Left kidney (tissue), 2 donors: ENCODE data around the gene ABCA3. TPM values are rescaled to one million over a fixed set of nuclear protein-coding genes. Genes with fewer than 3 reads are reported as not detected.
"Not testable (repeated sequence)": the region's sequence is repeated elsewhere in the genome, so short reads cannot be mapped to it uniquely, and the experiment has no call there.

ENCODE experiments used
- DNase-seq: peaks from one replicate; pipeline ENCODE4 v3.0.0-alpha.2; 2013
- polyA plus RNA-seq: library from polyadenylated mRNA; unstranded; fragments of 120-200 nt; gene quantifications from one replicate; pipeline ENCODE4 v1.2.1, GENCODE V29; 2013; ENCODE audit not compliant: insufficient read length

The ABCA3 gene
- polyA plus RNA-seq, 1 donor = 6.3 TPM

DNA sequence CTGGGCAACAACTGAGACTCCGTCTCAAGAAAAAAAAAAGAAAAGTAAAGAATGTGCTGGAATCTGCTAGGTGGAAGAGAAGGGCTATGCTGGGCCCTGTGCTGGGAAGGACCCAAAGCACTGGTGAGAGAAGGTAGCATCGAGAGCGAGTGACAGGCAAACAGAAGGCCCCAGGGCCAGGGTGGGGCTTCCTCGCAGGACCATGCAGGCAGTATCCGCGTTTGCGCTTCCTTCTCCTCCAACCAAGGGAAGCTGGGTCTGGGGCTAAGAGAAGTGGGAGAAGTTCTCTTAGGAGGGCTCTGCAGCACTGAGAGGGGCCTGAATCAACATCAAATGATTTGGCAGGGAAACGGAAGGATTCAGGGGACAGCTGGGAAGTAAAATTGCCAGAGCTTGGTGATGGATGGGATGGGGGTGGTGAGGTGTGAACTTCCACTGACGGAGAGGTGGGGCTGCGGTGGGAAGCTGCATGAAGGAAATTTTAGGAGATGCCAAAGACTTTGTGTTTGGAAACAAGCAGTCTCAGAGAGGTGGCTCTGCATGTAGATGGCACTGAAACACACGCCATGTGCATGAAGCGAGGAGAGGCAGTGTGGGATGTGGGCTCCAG lies 83.9 kb downstream of the ABCA3 start:
- DNase-seq = no peak

DNA sequence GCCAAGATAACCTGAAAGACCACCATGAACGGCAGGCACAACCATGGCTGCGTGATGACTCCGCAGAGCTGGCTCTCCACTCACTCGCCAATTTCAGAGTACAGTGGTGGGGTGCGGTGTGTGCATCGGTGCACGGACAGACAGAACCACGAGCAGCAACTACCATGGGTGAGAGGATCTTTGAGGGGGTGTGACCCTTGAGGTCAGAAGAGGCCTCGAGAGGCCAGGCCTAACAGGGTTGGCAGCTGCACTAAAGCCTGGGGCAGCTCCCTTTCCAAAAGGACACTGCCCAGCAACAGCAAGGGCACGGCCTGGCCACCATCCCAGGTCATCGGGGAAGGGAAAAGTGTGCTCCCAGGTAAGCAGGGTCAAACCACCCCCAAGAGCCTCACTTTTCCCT lies 87.2 kb downstream of the ABCA3 start:
- no peak for DNase-seq

GRCh38 chr16:2252806-2253148 lies 87.8 kb downstream of the ABCA3 start:
- no peak for DNase-seq

- peak; percentile 89 for DNase-seq
Observed at GRCh38 chr16:2251296-2252111, 89.0 kb downstream of the ABCA3 start, which contains the start of gene ECI1. Gene ECI1 (minus strand): TSS chr16:2251587. CDS start chr16:2251566, 21 bp downstream.

- DNase-seq = no peak
Observed at GRCh38 chr16:2250652-2251295, 89.8 kb downstream of the ABCA3 start.

GRCh38 chr16:2246301-2246885 lies 94.1 kb downstream of the ABCA3 start:
- DNase-seq = no peak

DNA sequence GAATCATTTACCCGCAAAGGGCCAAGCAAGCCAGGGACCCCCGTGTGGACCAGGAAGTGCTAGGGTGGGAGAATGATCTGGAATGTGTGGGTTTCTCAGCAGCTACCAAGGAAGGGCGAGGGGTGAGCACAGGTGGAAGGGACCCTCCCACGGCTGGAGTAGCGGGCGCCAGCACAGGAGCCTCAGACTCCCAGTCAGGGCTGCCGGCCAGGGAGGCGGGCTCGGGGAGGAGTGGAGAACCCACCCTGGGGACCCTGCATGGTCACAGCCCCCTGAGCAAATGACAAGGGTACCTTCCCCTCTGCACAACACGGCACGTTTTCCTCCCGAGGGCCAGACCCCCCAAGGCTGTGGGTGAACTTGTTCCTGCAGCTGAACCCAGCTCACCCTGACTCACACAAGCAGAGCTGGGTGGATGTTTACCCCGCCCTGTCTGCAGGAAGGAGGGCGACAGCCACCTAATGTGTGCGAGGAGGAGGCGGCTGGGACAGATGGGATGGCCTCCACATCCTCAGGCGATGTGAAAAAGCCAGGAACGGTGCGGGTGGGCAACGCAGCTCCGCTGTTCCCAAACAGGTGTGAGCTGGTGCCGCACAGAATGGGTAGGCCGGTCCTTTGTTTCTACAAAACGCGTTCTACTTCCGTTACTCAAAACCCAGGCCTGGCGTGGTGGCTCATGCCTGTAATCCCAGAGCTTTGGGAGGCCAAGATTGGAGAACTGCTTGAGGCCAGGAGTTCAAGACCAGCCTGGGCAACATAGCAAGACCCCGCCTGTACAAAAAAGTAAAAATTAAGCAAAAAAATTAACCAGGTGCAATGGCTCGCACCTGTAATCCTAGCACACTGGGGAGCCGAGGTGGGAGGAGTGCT lies 95.4 kb downstream of the ABCA3 start:
- no peak for DNase-seq

GRCh38 chr16:2244301-2244700 lies 96.2 kb downstream of the ABCA3 start:
- DNase-seq = no peak

- no peak for DNase-seq
Observed at GRCh38 chr16:2243781-2244180, 96.7 kb downstream of the ABCA3 start.

DNA sequence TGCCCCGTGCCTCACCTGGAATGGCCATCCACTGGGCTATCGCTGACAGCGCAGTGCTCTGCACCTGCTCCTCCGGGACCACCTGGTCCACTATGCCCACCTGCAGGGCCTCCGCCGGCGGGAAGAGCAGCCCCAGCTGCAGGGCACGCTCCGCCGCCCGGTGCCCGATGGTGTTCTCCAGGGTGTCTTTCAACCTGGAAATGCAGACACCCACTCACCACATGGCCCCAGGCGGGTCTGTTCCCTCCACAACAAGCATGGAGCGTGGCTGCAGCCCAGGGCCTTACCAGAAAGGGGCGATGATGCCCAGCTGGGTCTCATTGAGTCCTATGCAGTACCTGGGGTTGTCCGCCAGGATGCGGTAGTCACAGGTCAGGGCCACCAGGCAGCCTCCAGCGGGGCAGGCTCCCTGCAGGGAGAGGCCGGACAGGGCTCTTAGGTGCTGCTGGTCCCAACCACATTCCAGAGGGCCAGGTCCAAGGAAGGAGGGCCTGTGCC lies 97.4 kb downstream of the ABCA3 start:
- DNase-seq = no peak

- no peak for DNase-seq
Observed at GRCh38 chr16:2242598-2242997, 97.9 kb downstream of the ABCA3 start.

DNA sequence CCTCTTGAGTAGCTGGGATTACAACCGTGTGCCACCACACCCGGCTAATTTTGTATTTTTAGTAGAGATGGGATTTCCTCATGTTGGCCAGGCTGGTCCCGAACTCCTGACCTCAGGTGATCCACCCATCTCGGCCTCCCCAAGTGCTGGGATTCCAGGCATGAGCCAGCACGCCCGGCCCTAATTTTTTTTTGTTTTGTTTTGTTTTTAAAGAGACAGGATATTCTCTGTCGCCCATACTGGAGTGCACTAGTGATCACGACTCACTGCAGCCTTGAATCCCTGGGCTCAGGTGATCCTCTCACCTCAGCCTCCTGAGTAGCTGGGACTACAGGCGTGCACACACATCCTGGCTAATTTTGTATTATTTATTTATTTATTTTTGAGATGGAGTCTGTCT lies 100.2 kb downstream of the ABCA3 start:
- not testable (repeated sequence) for DNase-seq

DNA sequence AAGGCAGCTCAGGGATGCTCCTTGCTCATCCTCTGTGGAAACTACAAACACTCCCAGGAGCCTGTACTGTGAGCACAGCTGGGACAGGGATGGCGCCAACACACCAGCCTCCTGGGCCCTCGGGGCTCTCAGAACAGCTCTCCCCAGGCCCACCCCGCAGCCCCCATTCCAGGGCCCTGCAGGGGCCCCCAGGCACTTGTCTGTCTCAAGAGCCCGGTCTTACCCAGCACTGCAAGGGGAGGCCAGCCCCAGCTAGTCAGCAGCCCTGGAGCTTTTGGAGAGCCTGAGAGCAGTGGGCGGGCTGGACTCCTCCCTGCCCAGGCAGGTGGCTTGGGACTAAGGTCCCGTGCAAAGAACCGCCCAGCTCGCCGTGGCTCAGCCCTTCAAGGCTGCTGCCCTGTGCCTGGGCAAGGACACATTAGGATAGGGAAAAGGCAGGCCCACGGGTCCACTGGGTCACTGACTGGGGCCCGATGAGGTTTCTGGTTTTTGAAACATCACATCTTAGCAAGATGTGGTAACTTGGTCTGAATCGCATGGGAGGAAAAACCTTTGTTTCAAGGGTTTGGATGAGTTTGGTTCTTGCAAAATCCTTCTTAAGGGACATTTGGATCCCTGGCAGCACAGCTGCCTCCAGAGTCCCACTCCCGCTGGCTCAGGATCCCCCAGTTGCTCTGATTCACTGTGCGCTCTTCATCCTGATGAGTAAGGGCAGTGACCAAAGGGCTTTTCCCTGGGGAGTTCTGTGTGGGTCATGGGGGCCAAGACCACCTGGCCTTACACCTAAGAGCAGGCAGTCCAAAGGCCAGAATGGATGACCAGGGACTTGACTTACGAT lies 101.5 kb downstream of the ABCA3 start:
- DNase-seq = no peak

GRCh38 chr16:2238150-2238837 lies 102.2 kb downstream of the ABCA3 start:
- DNase-seq = no peak

GRCh38 chr16:2237493-2238149 lies 102.9 kb downstream of the ABCA3 start:
- no peak for DNase-seq

- DNase-seq = no peak
Observed at GRCh38 chr16:2237102-2237482, 103.4 kb downstream of the ABCA3 start.

DNA sequence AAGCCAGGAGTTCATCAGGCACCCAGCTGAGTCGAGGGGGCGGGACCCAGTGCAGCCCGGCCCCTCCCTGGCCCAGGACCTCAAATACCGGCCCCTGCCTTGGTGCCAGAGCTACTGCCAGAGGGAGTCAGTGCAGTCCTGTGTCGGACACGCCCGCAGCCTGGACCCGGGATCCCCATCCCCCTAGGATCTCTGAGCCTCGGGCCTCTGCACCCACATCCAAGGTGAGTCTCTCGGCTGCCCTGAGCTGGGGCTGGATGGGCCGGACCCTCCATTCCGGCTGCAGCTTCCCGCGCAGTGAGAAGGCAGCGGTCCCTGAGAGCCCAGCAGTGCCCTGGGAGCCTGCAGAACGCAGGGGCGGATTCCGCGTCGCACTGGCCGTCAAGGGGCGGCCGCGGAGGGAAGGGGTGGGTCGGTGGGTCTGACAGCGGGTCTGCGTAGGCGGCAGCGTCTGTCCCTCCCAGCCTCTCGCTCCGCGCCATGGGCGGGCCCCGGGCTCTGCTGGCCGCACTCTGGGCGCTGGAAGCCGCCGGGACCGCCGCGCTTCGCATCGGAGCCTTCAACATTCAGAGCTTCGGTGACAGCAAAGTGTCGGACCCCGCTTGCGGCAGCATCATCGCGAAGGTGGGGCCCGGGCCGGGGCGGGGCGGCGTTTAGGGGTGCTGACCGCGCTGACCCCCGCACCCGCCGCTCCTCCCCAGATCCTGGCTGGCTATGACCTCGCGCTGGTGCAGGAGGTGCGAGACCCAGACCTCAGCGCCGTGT lies 104.0 kb downstream of the ABCA3 start, which contains the start of gene DNASE1L2:
Gene DNASE1L2 (plus strand): TSS at position 108 of the 765 bp plus-strand sequence. CDS start 373 bp downstream, at position 481.
- DNase-seq = no peak

- no peak for DNase-seq
Observed at GRCh38 chr16:2235695-2236336, 104.7 kb downstream of the ABCA3 start.
